Limb (tissue), 2 donors: ENCODE measurements around the gene LINGO1.

Experiments
- DNase-seq, 2 donors: peaks; one replicate each; pipeline ENCODE4 v3.0.0-alpha.2; 2016; ENCODE audit errors: extremely low spot score in 2 of 2

LINGO1 gene

GRCh38 chr15:77617476-77618230 lies 15.1 kb downstream of the LINGO1 start:
- no peak for DNase-seq

GRCh38 chr15:77616072-77616471 lies 16.6 kb downstream of the LINGO1 start:
- no peak for DNase-seq

- DNase-seq, result peak in 1 of 2 donors; percentile 30
These were observed 17.2 kb downstream of the LINGO1 start for GRCh38 chr15:77615472-77615871.

- no peak for DNase-seq
These were observed 18.4 kb downstream of the LINGO1 start for GRCh38 chr15:77614251-77614806.

- no peak for DNase-seq
These were observed 18.9 kb downstream of the LINGO1 start for GRCh38 chr15:77613814-77614213.

- no peak for DNase-seq
These were observed 19.6 kb downstream of the LINGO1 start for GRCh38 chr15:77612958-77613601.

- no peak for DNase-seq
These were observed 20.9 kb downstream of the LINGO1 start for GRCh38 chr15:77611767-77612166.

- no peak for DNase-seq
These were observed 22.0 kb downstream of the LINGO1 start for GRCh38 chr15:77610731-77611130.

GRCh38 chr15:77609558-77609957 lies 23.2 kb downstream of the LINGO1 start:
- DNase-seq, result no peak

GRCh38 chr15:77608774-77609173 lies 23.9 kb downstream of the LINGO1 start:
- DNase-seq, result no peak

GRCh38 chr15:77607894-77608261 lies 24.8 kb downstream of the LINGO1 start:
- no peak for DNase-seq

- DNase-seq, result no peak
These were observed 25.4 kb downstream of the LINGO1 start for GRCh38 chr15:77607111-77607893.

GRCh38 chr15:77606142-77607034 lies 26.3 kb downstream of the LINGO1 start:
- DNase-seq, result no peak

- DNase-seq, result no peak
These were observed 27.2 kb downstream of the LINGO1 start for GRCh38 chr15:77605547-77605946.

GRCh38 chr15:77604973-77605372 lies 27.7 kb downstream of the LINGO1 start:
- DNase-seq, result no peak

GRCh38 chr15:77603611-77604336 lies 28.9 kb downstream of the LINGO1 start:
- no peak for DNase-seq

GRCh38 chr15:77602800-77603199 lies 29.9 kb downstream of the LINGO1 start:
- DNase-seq, result no peak

GRCh38 chr15:77599899-77600298 lies 32.8 kb downstream of the LINGO1 start:
- DNase-seq, result no peak

GRCh38 chr15:77599357-77599756 lies 33.4 kb downstream of the LINGO1 start:
- DNase-seq, result no peak

- DNase-seq, result no peak
These were observed 34.1 kb downstream of the LINGO1 start for GRCh38 chr15:77598644-77599043.
